GM18505 (cell line): ENCODE measurements around the gene AHDC1.
"Not testable (repeated sequence)": the region's sequence is repeated elsewhere in the genome, so short reads cannot be mapped to it uniquely, and the experiment has no call there.

Experiments used
- ATAC-seq: cut with Tn5 transposase; IDR thresholded peaks from one replicate; pipeline ENCODE4 v1.9.1; 2021; ENCODE audit not compliant: unreplicated experiment
- POLR2A ChIP-seq: IDR thresholded peaks from 4 replicates; pipeline ENCODE4 v1.6.1; 2011; ENCODE audit warnings: borderline replicate concordance; ENCODE audit not compliant: insufficient read depth, insufficient read length; ENCODE audit errors: extremely low read depth

Gene AHDC1

GRCh38 chr1:27626031-27626935 is 22.3 kb upstream of the AHDC1 start:
- ATAC-seq = no peak

GRCh38 chr1:27624467-27625178 is 20.7 kb upstream of the AHDC1 start:
- no peak for TF ChIP-seq POLR2A
- ATAC-seq = no peak

More at GRCh38 chr1:27626031-27626935, 22.3 kb upstream of the AHDC1 start:
- peak; percentile 73 for TF ChIP-seq POLR2A

DNA sequence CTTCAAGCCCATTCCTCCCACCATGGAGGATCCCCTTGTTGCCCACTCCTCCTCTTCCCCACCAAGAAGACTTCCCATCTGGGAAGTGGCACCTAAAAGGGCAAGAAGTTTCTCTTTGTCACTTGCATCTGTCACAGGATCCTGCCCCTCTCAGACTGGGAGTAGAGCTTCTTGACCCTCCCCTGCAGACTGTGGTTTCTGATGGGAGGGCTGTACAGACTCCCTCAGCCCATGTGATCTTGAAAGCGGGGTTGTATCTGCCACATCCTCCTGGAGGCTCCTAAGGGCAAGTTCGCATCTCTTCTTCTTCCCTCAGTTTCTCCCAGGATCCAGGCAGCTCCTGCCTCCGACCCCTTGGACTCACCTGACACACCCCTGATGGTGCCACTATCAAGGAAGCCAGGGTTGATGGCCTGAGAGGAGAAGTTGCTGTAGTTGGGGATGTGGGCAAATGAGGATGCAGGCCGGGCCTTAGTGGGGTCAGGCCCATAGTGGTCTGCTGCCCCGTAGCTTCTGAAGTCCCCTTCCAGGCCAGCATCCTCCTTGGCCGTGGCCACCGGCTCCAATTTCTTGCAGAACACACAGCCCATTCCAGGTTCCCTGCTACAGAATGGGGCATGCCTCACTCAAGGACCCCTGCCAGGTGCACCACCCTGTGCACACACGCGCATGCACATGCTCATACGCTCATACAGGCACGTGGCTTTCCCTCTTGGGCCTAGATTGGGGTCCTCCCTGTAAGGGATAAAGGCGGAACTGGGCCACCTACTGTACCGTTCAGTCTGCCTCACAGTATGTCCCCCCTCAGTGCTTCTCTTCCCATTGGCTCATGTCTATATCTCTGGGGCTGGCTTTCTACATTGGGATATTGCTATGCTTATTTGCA is 19.6 kb upstream of the AHDC1 start:
- TF ChIP-seq POLR2A = no peak
- ATAC-seq = no peak

- TF ChIP-seq POLR2A = no peak
- no peak for ATAC-seq
These were observed 18.9 kb upstream of the AHDC1 start for GRCh38 chr1:27622828-27623227.

GRCh38 chr1:27621051-27621920 is 17.3 kb upstream of the AHDC1 start:
- ATAC-seq = no peak
- TF ChIP-seq POLR2A = peak; percentile 16

DNA sequence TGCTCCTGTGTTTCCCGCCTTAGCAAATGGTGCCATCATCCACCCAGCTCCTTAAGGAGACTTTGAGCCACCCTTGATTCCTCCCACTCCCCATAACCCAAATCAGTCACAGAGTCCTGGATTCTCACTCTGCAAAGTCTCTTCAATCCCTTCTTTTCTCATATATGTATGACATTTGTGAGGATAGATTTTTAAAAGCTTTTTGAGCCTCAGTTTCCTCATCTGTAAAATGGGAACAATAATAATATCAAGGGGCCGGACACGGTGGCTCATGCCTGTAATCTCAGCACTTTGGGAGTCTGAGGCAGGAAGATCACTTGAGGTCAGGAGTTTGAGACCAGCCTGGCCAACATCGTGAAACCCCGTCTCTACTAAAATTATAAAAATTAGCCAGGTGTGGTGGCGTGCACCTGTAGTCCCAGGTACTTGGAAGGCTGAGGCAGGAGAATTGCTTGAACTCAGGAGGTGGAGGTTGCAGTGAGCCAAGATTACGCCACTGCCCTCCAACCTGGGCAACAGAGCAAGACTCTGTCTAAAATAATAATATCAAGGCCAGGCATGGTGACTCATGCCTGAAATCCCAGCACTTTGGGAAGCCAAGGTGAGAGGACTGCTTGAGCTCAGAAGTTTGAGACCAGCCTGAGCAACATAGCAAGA is 16.0 kb upstream of the AHDC1 start:
- ATAC-seq = not testable (repeated sequence)

DNA sequence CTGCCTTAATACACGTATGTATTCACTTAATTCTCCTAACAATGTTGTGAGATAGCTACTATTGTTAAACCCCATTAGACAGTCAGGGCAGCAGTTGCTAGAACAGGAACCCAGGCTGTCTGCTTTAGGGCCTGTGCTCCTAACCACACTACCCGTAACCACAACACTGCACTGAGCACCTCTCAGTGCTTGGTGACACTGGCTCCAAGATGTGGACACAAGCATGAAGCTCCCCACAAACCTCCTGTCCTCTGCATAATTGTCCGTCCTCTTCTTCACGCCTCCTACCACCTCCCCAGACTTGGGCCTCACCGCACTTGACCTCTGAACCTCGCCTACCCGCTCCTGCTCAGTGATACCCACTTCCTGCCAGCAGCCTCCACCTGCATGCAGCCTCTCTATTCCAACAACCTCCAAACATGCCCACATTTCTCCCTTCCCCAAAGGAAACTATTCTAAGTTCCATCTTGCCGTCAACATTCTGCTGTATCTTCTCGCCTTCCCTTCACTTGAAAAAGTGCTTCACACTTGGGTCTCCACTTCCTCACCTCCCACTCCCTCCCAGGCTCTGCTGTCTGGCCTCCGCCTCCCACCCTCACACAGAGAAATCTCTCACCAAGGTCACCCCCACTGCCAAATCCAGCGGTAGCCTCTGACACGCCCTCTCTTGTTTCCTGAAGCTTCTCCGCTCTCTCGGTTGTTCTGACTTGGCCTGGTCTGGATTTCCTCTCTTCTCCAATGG is 14.6 kb upstream of the AHDC1 start:
- no peak for ATAC-seq

GRCh38 chr1:27617420-27617819 is 13.5 kb upstream of the AHDC1 start:
- TF ChIP-seq POLR2A = no peak
- ATAC-seq = no peak

More for the DNA sequence above, 14.6 kb upstream of the AHDC1 start:
- no peak for TF ChIP-seq POLR2A

- no peak for ATAC-seq
- TF ChIP-seq POLR2A = no peak
These were observed 12.5 kb upstream of the AHDC1 start for GRCh38 chr1:27616441-27616840.

GRCh38 chr1:27615346-27616192 is 11.6 kb upstream of the AHDC1 start:
- TF ChIP-seq POLR2A = no peak
- no peak for ATAC-seq
